ENCODE data around the gene PRKCD. TPM values are rescaled to one million over a fixed set of nuclear protein-coding genes. Genes with fewer than 3 reads are reported as not detected.

PRKCD gene
- total RNA-seq = 4.4 and 16.6 TPM in 2 replicates

GRCh38 chr3:53160660-53161449, at the start of gene PRKCD:
Gene PRKCD (plus strand): TSS chr3:53161209. CDS start chr3:53178423, 17,214 bp downstream.

GRCh38 chr3:53130179-53131061, 30.6 kb upstream of the PRKCD start, which contains the start of gene RFT1:
Gene RFT1 (minus strand): TSS chr3:53130435. CDS start chr3:53130400, 35 bp downstream.

Other genes starting within 250 kb of the PRKCD start
- gene SFMBT1, start 115.1 kb upstream of the PRKCD start, total RNA-seq = 9.3 and 10.3 TPM in 2 replicates
- gene RFT1, start 30.8 kb upstream of the PRKCD start, total RNA-seq = 18.1 and 25.1 TPM in 2 replicates
- gene TKT, start 94.8 kb downstream of the PRKCD start, total RNA-seq = 259 and 519 TPM in 2 replicates
- gene DCP1A, start 186.3 kb downstream of the PRKCD start, total RNA-seq = 9.9 and 15.5 TPM in 2 replicates

All from nasal cavity respiratory epithelium epithelial cell of viscerocranial mucosa (primary cell).